ENCODE data around the gene FAM9C. TPM values are rescaled to one million over a fixed set of nuclear protein-coding genes. Genes with fewer than 3 reads are reported as not detected.
"Not testable (repeated sequence)": the region's sequence is repeated elsewhere in the genome, so short reads cannot be mapped to it uniquely, and the experiment has no call there.

The FAM9C gene
- polyA plus RNA-seq (2013, experiment 1 of 4), result not detected
- polyA plus RNA-seq (2013, experiment 2 of 4), result not detected
- not detected for polyA plus RNA-seq (2013, experiment 3 of 4)
- polyA plus RNA-seq (2013, experiment 4 of 4), result not detected

- H3K27me3 ChIP-seq (ENCODE audit: control insufficient read depth, insufficient read depth, low read length, poor library complexity, severe bottlenecking), result no peaks in the 10 kb centered on the region
- no peaks in the 10 kb centered on the region for H3K9me3 ChIP-seq (ENCODE audit: control insufficient read depth, low read length)
These were observed at the start of gene FAM9C for GRCh38 chrX:13044441-13044840. TSS of gene FAM9C (minus strand) at chrX:13044620. CDS start at chrX:13043789, 831 bp downstream.

GRCh38 chrX:13093529-13094140 is 49.2 kb upstream of the FAM9C start:
- Histone ChIP-seq H3K4me3 (ENCODE audit: insufficient read depth, low read depth, low read length) (no peak overlapping the region), H3K4me1 (ENCODE audit: control insufficient read depth, insufficient read depth, low read length) (no peaks in the 10 kb centered on the region), H3K27me3 (ENCODE audit: control insufficient read depth, insufficient read depth, low read length, poor library complexity, severe bottlenecking) (no peaks in the 10 kb centered on the region), H3K36me3 (ENCODE audit: control insufficient read depth, insufficient read depth, low read length) (no peaks in the 10 kb centered on the region), H3K27ac (ENCODE audit: insufficient read depth, low read depth, low read length, poor library complexity, severe bottlenecking) (no peak overlapping the region), H3K9me3 (ENCODE audit: control insufficient read depth, low read length) (no peaks in the 10 kb centered on the region)
- WGBS, 2 experiments, result 94 to 99% methylated on average over 5 to 6 of the region's 6 CpGs

More at GRCh38 chrX:13044441-13044840, at the start of gene FAM9C:
- Histone ChIP-seq H3K4me3 (ENCODE audit: insufficient read depth, low read depth, low read length) (no peak within 1 kb of the TSS), H3K4me1 (ENCODE audit: control insufficient read depth, insufficient read depth, low read length) (no peaks in the 10 kb centered on the region), H3K27ac (ENCODE audit: insufficient read depth, low read depth, low read length, poor library complexity, severe bottlenecking) (no peak within 1 kb of the TSS), H3K36me3 (ENCODE audit: control insufficient read depth, insufficient read depth, low read length) (no peaks in the 10 kb centered on the region)
- WGBS, 2 experiments, result 91% methylated on average over 21 of the region's 21 CpGs

GRCh38 chrX:13092455-13092941 is 48.1 kb upstream of the FAM9C start:
- Histone ChIP-seq H3K4me3 (ENCODE audit: insufficient read depth, low read depth, low read length) (no peak overlapping the region), H3K36me3 (ENCODE audit: control insufficient read depth, insufficient read depth, low read length) (no peaks in the 10 kb centered on the region), H3K9me3 (ENCODE audit: control insufficient read depth, low read length) (no peaks in the 10 kb centered on the region), H3K4me1 (ENCODE audit: control insufficient read depth, insufficient read depth, low read length) (no peaks in the 10 kb centered on the region), H3K27me3 (ENCODE audit: control insufficient read depth, insufficient read depth, low read length, poor library complexity, severe bottlenecking) (no peaks in the 10 kb centered on the region), H3K27ac (ENCODE audit: insufficient read depth, low read depth, low read length, poor library complexity, severe bottlenecking) (no peak overlapping the region)
- 95% methylated on average over 7 of the region's 7 CpGs for WGBS, 2 experiments

- H3K27ac ChIP-seq (ENCODE audit: insufficient read depth, low read depth, low read length, poor library complexity, severe bottlenecking), result no peak overlapping the region
- 92 to 100% methylated on average over 3 to 4 of the region's 6 CpGs for WGBS, 2 experiments
These were observed 46.8 kb upstream of the FAM9C start for GRCh38 chrX:13091111-13091765.

GRCh38 chrX:13090339-13091110 is 46.1 kb upstream of the FAM9C start:
- no peaks in the 10 kb centered on the region for H3K27me3 ChIP-seq (ENCODE audit: control insufficient read depth, insufficient read depth, low read length, poor library complexity, severe bottlenecking)
- H3K9me3 ChIP-seq (ENCODE audit: control insufficient read depth, low read length), result no peaks in the 10 kb centered on the region
- no peaks in the 10 kb centered on the region for H3K36me3 ChIP-seq (ENCODE audit: control insufficient read depth, insufficient read depth, low read length)
- H3K27ac ChIP-seq (ENCODE audit: insufficient read depth, low read depth, low read length, poor library complexity, severe bottlenecking), result no peak overlapping the region
- H3K4me1 ChIP-seq (ENCODE audit: control insufficient read depth, insufficient read depth, low read length), result no peaks in the 10 kb centered on the region
- H3K4me3 ChIP-seq (ENCODE audit: insufficient read depth, low read depth, low read length), result no peak overlapping the region
- WGBS, 2 experiments, result 89 to 92% methylated on average over 14 of the region's 14 CpGs

More at GRCh38 chrX:13091111-13091765, 46.8 kb upstream of the FAM9C start:
- Histone ChIP-seq H3K4me3 (ENCODE audit: insufficient read depth, low read depth, low read length) (no peak overlapping the region), H3K27me3 (ENCODE audit: control insufficient read depth, insufficient read depth, low read length, poor library complexity, severe bottlenecking) (no peaks in the 10 kb centered on the region), H3K36me3 (ENCODE audit: control insufficient read depth, insufficient read depth, low read length) (no peaks in the 10 kb centered on the region), H3K9me3 (ENCODE audit: control insufficient read depth, low read length) (no peaks in the 10 kb centered on the region), H3K4me1 (ENCODE audit: control insufficient read depth, insufficient read depth, low read length) (no peaks in the 10 kb centered on the region)

GRCh38 chrX:13090027-13090338 is 45.6 kb upstream of the FAM9C start:
- WGBS, 2 experiments, result 96 to 100% methylated on average over 1 of the region's 1 CpG
- Histone ChIP-seq H3K27me3 (ENCODE audit: control insufficient read depth, insufficient read depth, low read length, poor library complexity, severe bottlenecking) (no peaks in the 10 kb centered on the region), H3K27ac (ENCODE audit: insufficient read depth, low read depth, low read length, poor library complexity, severe bottlenecking) (no peak overlapping the region), H3K4me3 (ENCODE audit: insufficient read depth, low read depth, low read length) (no peak overlapping the region), H3K9me3 (ENCODE audit: control insufficient read depth, low read length) (no peaks in the 10 kb centered on the region), H3K36me3 (ENCODE audit: control insufficient read depth, insufficient read depth, low read length) (no peaks in the 10 kb centered on the region), H3K4me1 (ENCODE audit: control insufficient read depth, insufficient read depth, low read length) (no peaks in the 10 kb centered on the region)

GRCh38 chrX:13088156-13088487 is 43.7 kb upstream of the FAM9C start:
- no peak overlapping the region for H3K4me3 ChIP-seq (ENCODE audit: insufficient read depth, low read depth, low read length)
- H3K4me1 ChIP-seq (ENCODE audit: control insufficient read depth, insufficient read depth, low read length), result no peaks in the 10 kb centered on the region
- 97 to 98% methylated on average over 3 to 5 of the region's 5 CpGs for WGBS, 2 experiments
- H3K27me3 ChIP-seq (ENCODE audit: control insufficient read depth, insufficient read depth, low read length, poor library complexity, severe bottlenecking), result no peaks in the 10 kb centered on the region
- no peaks in the 10 kb centered on the region for H3K9me3 ChIP-seq (ENCODE audit: control insufficient read depth, low read length)
- no peaks in the 10 kb centered on the region for H3K36me3 ChIP-seq (ENCODE audit: control insufficient read depth, insufficient read depth, low read length)
- H3K27ac ChIP-seq (ENCODE audit: insufficient read depth, low read depth, low read length, poor library complexity, severe bottlenecking), result no peak overlapping the region

- Histone ChIP-seq H3K4me1 (ENCODE audit: control insufficient read depth, insufficient read depth, low read length) (no peaks in the 10 kb centered on the region), H3K9me3 (ENCODE audit: control insufficient read depth, low read length) (no peaks in the 10 kb centered on the region), H3K27me3 (ENCODE audit: control insufficient read depth, insufficient read depth, low read length, poor library complexity, severe bottlenecking) (no peaks in the 10 kb centered on the region), H3K4me3 (ENCODE audit: insufficient read depth, low read depth, low read length) (no peak overlapping the region), H3K27ac (ENCODE audit: insufficient read depth, low read depth, low read length, poor library complexity, severe bottlenecking) (no peak overlapping the region), H3K36me3 (ENCODE audit: control insufficient read depth, insufficient read depth, low read length) (no peaks in the 10 kb centered on the region)
- WGBS, 2 experiments, result 87 to 94% methylated on average over 8 to 10 of the region's 10 CpGs
These were observed 43.1 kb upstream of the FAM9C start for GRCh38 chrX:13087322-13088155.

GRCh38 chrX:13086793-13087321 is 42.4 kb upstream of the FAM9C start:
- not testable (repeated sequence) for H3K27ac ChIP-seq (ENCODE audit: insufficient read depth, low read depth, low read length, poor library complexity, severe bottlenecking); H3K4me3 ChIP-seq (ENCODE audit: insufficient read depth, low read depth, low read length); H3K27me3 ChIP-seq (ENCODE audit: control insufficient read depth, insufficient read depth, low read length, poor library complexity, severe bottlenecking); H3K36me3 ChIP-seq (ENCODE audit: control insufficient read depth, insufficient read depth, low read length); H3K9me3 ChIP-seq (ENCODE audit: control insufficient read depth, low read length); H3K4me1 ChIP-seq (ENCODE audit: control insufficient read depth, insufficient read depth, low read length)
- 96 to 98% methylated on average over 7 to 8 of the region's 8 CpGs for WGBS, 2 experiments

Measured in ectodermal cell (in vitro differentiated cells).